Subcutaneous preadipocyte (primary cell): ENCODE measurements around the gene COLQ. TPM values are rescaled to one million over a fixed set of nuclear protein-coding genes. Genes with fewer than 3 reads are reported as not detected.

ENCODE experiments used
- small RNA-seq: library from RNA; depleted of rRNA; stranded (forward); fragments of <200 nt; gene quantifications from one replicate; pipeline ENCODE3, GENCODE V24; 2012
- total RNA-seq: library from RNA; depleted of rRNA; stranded (reverse); fragments of >200 nt; gene quantifications from 2 replicates; pipeline ENCODE4 v1.2.3, GENCODE V29; 2012

Gene COLQ
- 0.37 and 0.98 TPM in 2 replicates for total RNA-seq

GRCh38 chr3:15521573-15521965, at the start of gene COLQ:
Gene COLQ, minus strand, starts transcription at chr3:15521706. Its CDS starts 81 bp downstream, at chr3:15521625.

GRCh38 chr3:15427182-15427880, 94.2 kb downstream of the COLQ start, which contains the start of the genes EAF1 and METTL6:
Gene EAF1, plus strand, starts transcription at chr3:15427598. Its CDS starts 182 bp downstream, at chr3:15427780.
Gene METTL6, minus strand, starts transcription at chr3:15427544. Its CDS starts 1,033 bp downstream, at chr3:15426511.

Small RNA genes within 50 kb of the gene (small RNA-seq; reads per million reads assigned to genes)
- gene MIR4270 (not detected), gene RN7SL110P (not detected), gene RNU6-1024P (not detected)

Other genes starting within 250 kb of the COLQ start
- gene SH3BP5, start 189.1 kb downstream of the COLQ start, total RNA-seq, result 26.2 and 29.8 TPM in 2 replicates
- gene METTL6, start 94.2 kb downstream of the COLQ start, total RNA-seq, result 25.0 and 25.4 TPM in 2 replicates
- 18.2 and 18.4 TPM in 2 replicates for gene EAF1, start 94.1 kb downstream of the COLQ start, total RNA-seq
- 22.8 and 25.4 TPM in 2 replicates for gene HACL1, start 79.9 kb upstream of the COLQ start, total RNA-seq
- 11.9 and 15.1 TPM in 2 replicates for gene BTD, start 80.0 kb upstream of the COLQ start, total RNA-seq